GM10248 (cell line): Measurements from ENCODE around the gene MCFD2.

Experiments used
- CTCF ChIA-PET: fragments of 300-600 bp; sonication (Branson Sonifier 250); formaldehyde crosslinking; extraction: SDS; loops from one replicate; lab custom pipeline; 2021; ENCODE audit warnings: antibody characterized with exemption; lab: Yijun Ruan, JAX
- POLR2A ChIA-PET: fragments of 350-650 bp; sonication (Branson Sonifier 250); formaldehyde crosslinking; extraction: SDS; loops from one replicate; lab custom pipeline; 2020; ENCODE audit warnings: antibody characterized with exemption; lab: Yijun Ruan, JAX
- DNase-seq: peaks from one replicate; pipeline ENCODE4 v3.0.0; 2012; ENCODE audit errors: extremely low spot score
- TF ChIP-seq, protein P1 (sequence below): IDR thresholded peaks from 2 replicates; pipeline ENCODE4 v1.5.1; 2012; ENCODE audit warnings: mild to moderate bottlenecking, low read depth; ENCODE audit errors: extremely low read depth, missing control alignments, control extremely low read depth

MCFD2 gene

GRCh38 chr2:46893269-46893939 lies 22.2 kb downstream of the MCFD2 start:
- no peak for DNase-seq
- CTCF ChIA-PET = no interaction called here
- TF ChIP-seq, protein P1, sequence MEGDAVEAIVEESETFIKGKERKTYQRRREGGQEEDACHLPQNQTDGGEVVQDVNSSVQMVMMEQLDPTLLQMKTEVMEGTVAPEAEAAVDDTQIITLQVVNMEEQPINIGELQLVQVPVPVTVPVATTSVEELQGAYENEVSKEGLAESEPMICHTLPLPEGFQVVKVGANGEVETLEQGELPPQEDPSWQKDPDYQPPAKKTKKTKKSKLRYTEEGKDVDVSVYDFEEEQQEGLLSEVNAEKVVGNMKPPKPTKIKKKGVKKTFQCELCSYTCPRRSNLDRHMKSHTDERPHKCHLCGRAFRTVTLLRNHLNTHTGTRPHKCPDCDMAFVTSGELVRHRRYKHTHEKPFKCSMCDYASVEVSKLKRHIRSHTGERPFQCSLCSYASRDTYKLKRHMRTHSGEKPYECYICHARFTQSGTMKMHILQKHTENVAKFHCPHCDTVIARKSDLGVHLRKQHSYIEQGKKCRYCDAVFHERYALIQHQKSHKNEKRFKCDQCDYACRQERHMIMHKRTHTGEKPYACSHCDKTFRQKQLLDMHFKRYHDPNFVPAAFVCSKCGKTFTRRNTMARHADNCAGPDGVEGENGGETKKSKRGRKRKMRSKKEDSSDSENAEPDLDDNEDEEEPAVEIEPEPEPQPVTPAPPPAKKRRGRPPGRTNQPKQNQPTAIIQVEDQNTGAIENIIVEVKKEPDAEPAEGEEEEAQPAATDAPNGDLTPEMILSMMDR = no peak
- POLR2A ChIA-PET = no interaction called here

DNA sequence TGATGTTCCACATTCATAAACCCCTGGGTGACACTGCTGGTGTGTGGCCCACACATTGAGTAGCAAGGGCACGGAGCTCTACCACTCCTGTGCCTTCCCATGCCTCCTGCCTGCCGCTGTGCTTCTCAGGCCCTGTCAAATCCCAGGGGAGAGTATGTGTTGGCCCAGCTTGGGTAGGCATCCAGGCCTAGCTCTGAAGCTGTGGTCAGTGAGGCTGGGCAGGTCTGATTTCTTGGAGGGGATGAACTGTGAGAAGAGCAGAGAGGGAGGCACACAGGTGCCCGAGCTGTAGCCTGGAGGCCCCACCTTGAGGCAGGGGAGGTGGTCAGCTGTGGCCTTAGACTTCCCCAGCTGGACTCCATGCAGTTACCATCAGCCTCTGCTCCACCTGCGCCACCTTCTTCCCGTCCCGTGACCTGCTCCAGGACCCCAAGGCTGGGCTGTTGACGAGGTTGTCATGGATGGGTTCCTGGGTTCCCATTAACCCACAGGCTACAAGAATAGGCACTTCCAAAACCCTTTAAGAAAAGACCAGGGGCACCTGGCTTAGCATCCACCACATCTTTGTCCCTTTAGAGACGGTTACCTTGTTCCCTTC lies 23.6 kb downstream of the MCFD2 start:
- POLR2A ChIA-PET = no interaction called here
- TF ChIP-seq, protein P1 = no peak
- DNase-seq = no peak
- CTCF ChIA-PET = interaction anchor here (1.3 kb wide), 1 partner anchor 431 kb away, joined by 4 read pairs; no protein-coding TSS in a partner anchor

DNA sequence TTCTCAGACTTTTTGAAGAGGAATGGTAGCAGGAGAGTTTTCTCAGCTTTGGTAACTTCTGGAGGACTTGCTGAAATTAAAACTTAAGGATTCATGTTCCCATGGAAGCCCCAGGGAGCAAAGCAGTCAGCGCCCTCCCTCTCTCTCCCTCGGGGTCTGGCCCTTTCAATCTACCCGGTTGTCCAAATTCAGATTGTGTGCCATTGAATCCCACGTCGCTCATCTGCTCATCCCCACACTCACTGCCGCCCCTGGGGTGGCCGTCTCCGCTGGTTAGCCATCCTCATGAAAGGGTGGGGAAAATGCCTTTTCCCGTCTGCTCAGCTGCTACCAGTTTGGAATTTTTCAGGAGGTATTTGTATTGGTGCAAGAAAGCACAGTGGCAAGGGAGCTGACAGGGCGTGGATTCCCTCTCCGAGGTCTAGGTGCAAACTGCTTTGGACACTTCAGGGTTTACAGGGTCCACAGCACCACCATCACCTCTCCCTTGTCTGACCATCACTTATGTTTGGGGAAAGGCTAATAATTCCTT lies 27.1 kb downstream of the MCFD2 start:
- TF ChIP-seq, protein P1 = no peak
- no peak for DNase-seq
- CTCF ChIA-PET = interaction anchor here (0.7 to 3.0 kb wide), 6 partner anchors 8 to 910 kb away, joined by 3 to 11 read pairs (median 3); no protein-coding TSS in a partner anchor
- POLR2A ChIA-PET = no interaction called here

- TF ChIP-seq, protein P1 = no peak
- no peak for DNase-seq
- ChIA-PET POLR2A (no interaction called here), CTCF (interaction anchor here (0.8 to 3.0 kb wide), 8 partner anchors 9 to 448 kb away, joined by 3 to 11 read pairs (median 3); no protein-coding TSS in a partner anchor)
These were observed 28.3 kb downstream of the MCFD2 start for GRCh38 chr2:46887028-46887885.

- no peak for DNase-seq
- POLR2A ChIA-PET = no interaction called here
- CTCF ChIA-PET = interaction anchor here (0.9 to 3.0 kb wide), 6 partner anchors 13 to 449 kb away, joined by 3 to 11 read pairs (median 3); no protein-coding TSS in a partner anchor
- TF ChIP-seq, protein P1 = no peak
These were observed 29.2 kb downstream of the MCFD2 start for GRCh38 chr2:46886268-46887027.
